Hindlimb muscle (tissue), 1 donor: ENCODE data around the gene ALDH18A1. TPM values are rescaled to one million over a fixed set of nuclear protein-coding genes. Genes with fewer than 3 reads are reported as not detected.

ENCODE experiments used
- DNase-seq: peaks from one replicate; pipeline ENCODE4 v3.0.0-alpha.2; 2013
- polyA plus RNA-seq: library from polyadenylated mRNA; unstranded; fragments of 120-200 nt; gene quantifications from one replicate; pipeline ENCODE4 v1.2.1, GENCODE V29; 2013; ENCODE audit not compliant: insufficient read length

ALDH18A1 gene
- polyA plus RNA-seq, 1 donor, result 31.3 TPM

DNA sequence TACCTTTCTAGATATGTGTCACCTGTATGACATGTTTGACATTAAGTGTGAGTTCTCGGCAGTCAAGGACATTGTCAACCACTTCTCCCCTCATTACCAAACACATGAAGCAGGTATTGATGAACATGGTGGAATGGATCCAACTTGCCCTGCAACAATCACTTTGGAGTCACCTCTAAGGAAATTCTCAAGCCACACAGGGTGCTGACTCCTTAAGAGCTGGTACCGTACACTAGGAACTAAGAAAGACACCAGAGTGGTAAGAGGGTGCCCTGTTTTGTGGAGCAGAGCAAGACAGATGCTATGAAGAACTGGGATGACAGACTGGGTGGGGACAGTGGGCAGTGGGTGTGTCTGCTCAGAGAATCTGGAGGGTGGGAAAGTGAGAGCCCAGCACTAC is 77.9 kb downstream of the ALDH18A1 start:
- no peak for DNase-seq

DNA sequence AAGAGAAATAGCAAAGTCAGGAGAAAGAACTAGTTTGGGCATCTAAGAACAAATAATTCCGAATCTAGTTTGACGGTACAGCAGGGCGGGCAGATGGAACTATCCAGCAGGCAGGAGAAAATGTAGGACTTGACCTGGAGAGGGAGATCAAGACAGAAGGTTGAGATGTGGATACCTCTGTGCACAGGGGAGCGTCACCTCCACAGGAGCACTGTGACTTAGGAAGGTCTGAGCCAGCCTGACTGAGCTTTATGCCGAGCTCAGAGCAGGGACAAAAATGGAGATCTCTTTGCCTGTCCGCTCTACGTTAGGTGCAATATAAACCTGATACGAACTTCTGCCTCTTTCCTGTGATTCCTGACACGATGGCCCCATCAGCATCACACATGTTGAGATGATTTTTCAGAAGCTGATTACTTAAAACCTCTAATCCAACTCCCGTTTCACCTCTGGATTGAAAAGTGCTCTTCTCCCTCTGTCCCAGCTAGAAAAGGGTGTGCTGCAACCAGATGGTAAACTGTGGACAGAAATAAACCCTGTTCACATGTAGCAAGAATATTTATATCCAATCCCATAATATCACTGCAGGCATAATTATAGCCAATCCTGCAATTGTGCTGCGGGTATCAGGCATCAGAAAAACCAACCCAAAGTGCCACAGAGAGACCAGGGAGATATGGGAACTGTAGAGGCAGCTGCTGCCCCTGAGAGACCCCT is 81.7 kb downstream of the ALDH18A1 start:
- no peak for DNase-seq

DNA sequence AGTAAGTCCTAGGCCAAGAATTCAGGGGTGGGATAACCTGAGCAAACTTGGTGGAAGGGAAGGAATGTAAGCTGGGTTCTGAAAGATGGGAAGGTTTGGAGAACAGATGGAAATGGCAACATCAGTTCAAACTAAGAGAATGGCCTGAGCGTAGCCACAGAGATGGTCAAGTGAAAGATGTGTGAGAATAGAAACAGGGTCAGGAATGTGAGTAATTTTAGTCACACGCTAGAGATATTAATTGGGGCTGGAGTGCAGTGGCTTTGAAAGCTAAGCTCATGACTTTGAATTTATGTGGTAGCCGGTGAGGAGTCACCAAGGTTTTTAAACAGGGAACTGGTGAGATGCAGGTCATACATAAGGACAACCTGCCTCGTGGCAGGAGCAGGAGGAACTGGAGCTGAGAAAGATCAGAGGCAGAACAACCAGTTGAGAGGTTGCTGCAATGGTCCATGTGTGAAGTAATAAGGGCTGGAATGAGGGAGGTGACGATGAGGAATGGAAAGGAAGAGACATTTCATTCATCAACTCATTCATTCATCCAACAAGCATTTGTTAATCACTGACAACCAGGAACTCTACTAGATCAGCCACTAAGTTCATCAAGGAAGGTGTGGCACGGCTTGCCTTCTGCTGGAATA is 82.4 kb downstream of the ALDH18A1 start:
- DNase-seq, result no peak

DNA sequence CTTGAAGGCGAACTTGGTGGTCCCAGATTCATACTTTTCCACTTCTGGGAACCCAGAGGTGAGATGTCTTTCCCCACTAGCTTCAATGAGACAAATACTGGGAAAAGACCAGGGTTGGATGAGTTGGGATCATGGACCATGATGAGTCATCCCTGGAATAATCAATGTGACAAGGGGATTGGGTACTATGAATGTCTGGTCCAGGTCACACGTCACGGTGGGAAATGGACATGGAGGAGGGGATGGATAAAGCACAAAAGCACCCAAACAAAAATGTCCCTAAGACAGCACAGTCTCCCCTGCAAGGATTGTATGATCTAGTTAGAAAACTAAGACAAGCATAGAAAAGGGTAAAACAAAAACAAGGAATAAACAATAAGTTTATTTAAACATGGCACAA is 83.0 kb downstream of the ALDH18A1 start:
- no peak for DNase-seq

DNA sequence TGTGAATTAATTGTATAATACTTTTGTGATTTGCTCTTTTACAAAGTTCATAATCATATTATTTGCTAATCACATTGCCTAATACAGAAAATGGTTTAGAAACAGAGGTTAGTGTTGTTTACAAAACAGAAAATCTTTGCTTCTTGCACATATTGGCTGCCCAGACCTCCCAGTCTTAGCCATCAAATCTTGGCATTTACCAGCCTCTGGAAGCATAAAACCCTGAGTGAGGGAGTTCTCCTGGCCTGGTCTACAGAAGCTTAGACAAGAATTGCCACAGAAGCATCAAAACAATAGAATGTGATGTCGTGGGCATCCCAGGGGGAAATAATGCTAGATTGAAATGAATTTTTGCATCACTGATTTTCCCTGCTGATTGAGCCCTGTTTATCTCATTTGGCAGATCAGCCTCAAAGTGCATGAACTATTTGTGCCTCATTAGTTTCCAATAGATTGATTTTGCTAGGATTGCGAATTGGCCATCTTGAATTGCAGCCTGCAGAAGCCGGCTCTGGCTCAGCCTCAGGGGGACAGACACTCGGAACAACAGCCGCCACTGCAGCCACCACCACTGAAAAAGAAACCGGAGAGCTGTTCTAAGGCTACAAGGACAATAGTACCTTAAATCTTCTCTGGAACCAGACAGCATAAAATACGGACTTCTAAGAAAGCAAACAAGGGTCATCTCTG is 84.2 kb downstream of the ALDH18A1 start:
- no peak for DNase-seq

DNA sequence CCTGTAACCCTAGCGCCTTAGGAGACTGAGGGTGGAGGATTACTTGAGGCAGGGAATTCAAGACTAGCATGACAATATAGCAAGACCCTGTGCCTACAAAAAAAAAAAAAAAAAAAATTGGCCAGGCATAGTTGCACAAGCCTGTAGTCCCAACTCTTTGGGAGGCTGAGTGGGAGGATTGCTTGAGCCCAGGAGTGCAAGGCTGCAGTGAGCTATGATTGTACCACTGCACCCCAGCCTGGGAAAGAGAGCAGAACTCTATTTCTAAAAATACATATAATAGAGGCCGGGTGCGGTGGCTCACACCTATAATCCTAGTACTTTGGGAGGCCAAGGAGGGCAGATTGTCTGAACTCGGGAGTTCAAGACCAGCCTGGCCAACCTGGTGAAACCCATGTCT is 85.1 kb downstream of the ALDH18A1 start:
- no peak for DNase-seq

DNA sequence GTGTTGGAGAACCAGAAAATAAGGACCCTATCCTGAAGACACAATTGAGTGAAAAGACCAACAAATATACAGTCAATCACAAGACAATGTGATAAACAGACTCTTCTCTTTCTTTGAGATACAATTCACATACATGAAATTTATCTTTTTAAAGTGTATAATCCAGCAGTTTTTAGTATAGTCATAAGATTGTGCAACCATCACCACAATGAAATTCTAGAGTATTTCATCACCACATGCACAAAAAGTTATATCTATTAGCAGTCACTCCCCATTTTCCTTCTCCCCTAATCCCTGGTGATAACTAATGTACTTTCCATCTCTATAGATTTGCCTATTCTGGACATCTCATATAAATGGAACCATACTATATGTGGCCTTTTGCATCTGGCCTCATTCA is 87.1 kb downstream of the ALDH18A1 start:
- no peak for DNase-seq

DNA sequence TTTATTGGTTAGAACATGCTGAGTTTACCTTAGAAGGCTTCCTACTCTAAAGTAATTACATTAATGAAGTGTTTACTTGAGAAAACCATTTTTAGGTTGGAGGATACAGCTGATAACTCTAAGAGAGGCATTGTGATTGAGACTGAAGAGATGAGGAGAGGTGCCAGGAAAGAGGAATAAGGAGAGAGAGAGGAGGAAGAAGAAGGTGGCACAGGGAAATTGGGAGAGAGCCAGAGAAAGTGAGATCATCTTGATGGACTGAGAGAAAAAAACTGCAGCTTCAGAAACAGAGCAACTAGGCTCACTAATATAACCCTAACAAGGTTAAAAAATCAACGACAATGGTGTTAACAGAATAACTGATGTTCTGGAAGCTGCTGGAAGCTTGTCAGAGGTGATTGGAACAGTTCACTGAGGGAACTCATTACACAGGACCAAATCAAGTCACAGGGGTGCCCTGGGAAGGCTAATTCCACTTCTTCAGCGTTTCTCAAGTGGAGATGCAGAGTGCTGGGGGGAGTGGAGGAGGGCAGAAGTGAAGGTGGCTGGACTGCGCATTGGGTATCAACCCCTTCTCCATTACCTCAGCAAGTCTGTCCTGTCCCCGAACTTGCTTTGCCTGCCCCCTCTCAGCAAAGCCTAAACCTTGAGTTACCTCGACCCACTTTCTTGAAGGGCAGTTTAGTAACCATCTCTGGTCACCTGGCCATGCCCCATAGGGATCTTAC is 88.4 kb downstream of the ALDH18A1 start:
- no peak for DNase-seq

DNA sequence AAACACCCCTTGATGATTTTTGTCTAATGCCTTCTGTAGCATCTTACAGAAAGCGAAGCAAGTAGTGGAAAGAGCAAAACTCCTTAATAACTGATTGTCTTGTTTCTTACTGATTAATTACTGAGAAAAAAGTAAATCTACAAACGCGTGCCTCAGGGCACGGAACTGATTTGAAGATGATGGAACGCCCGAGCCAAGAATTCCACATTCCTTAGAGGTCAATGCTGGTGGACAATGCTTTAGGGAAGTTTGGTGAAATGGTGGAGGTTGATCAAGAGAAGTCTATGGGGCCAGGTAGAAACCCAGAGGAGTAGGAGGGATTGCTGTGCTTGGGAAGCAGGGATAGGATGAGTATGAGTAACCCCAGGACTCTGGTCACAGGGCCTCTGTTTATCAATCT is 90.4 kb downstream of the ALDH18A1 start:
- no peak for DNase-seq

DNA sequence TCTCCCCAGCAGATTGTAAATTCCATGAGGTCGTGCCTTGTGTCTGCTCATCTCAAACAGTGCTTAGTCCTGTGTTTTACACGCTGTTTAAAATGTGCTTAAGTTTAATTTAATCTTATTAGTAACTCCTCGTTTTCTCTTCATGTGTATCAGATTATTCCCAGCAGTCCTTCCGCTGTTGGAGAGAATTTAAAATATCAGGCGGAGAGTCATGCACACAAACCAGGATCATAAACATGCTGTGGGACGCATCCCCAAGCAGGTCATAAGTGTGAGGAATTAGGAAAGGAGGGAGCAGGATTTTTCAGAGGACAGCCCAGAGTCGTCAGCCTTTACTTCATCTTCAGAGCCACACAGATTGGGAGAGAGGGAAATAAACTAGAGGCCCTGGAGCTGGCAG is 91.2 kb downstream of the ALDH18A1 start:
- no peak for DNase-seq

DNA sequence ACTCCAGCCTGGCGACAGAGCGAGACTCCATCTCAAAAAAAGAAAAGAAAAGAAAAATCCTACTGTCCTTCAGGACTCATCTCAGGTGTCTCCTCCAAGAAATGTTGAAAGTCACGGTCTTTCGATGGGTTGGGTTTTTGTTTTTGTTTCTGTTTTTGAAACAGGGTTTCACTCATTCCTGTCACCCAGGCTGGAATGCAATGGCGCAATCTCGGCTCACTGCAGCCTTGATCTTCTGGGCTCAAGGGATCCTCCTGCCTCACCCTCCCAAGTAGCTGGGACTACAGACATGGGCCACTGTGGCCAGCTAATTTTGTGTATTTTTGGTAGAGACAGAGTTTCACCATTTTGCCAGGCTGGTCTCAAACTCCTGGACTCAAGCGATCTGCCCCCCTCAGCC is 92.2 kb downstream of the ALDH18A1 start:
- DNase-seq, result no peak

DNA sequence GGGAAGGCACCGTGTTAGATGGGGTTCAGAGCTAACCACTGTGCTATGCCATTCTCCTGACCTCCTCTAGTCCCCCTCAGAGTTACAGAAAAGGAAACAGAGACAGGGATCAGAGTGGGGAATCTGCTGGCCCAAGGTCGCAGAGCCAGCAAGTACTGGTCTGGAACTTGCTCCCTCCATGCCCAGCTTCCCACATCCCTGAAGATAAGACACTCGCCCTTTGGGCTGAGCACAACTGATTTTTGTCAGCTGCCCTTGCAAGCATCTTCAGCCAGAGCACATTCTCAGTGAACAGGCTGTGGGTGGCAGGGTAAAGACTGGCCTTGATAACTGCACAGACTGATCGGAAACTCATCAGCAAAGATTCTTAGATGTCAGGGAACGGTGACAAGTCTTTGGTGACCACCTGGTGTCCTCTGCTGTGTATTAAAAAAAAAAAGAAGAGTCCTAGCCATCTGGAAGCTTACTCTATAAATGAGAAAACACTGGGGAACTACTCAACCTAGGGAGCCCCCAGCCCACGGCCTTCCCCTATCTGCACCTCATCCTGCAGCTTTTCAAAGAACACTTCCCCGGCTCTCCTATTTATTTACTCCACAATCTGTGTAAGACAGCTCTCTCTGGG is 94.1 kb downstream of the ALDH18A1 start:
- no peak for DNase-seq

DNA sequence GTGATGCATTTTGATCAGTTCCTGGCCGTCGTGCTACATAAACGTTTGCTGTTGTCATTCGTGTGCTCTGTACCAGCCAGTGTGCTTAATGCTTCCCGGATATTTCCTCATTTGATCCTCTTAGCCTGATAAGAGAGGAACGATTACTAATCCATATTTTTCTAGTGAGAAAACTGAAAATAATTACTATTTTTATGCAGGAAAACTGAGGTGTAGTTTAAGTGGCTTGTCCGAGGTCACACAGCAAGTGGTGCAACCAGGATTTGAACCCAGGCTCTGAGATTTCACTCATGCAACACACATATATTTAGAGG is 94.7 kb downstream of the ALDH18A1 start:
- DNase-seq, result no peak

DNA sequence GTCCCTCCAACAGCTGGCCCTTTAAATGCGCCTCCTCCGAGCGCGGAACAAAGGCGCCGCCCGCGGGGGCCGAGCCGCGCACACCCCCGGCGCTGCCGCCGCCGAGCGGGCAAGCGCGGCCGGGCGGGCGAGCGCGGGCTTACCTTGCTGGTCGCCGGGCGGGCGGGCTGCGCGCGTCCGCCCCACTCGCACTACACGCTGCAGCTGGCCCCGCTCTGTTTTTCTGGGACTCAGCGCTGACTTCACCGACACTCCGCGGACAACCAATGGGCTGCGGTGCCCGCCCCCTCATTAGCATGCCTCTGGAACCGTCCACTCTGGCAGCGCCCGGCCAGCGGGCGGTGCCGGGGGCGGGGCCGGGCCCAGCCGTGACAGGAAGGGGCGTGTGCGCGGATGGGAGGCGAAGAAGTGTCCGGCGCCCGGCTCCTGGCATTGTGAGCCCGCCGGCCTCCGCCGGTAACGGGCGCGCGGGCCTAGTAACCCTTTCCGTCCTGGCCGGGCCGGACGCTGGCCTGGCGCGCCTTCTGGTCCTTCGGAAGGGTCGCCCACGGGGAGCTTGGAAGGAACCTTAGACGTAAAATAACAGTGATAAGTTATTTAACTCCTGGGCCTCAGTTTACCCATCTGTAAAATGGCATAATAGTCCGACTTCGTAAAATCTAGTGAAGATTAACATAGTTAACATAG is 95.2 kb downstream of the ALDH18A1 start, which contains the start of gene SORBS1:
Gene SORBS1 (minus strand): TSS at position 195 of the 687 bp plus-strand sequence. CDS start 120,236 bp downstream, outside the sequence.
- peak; percentile 96 for DNase-seq

DNA sequence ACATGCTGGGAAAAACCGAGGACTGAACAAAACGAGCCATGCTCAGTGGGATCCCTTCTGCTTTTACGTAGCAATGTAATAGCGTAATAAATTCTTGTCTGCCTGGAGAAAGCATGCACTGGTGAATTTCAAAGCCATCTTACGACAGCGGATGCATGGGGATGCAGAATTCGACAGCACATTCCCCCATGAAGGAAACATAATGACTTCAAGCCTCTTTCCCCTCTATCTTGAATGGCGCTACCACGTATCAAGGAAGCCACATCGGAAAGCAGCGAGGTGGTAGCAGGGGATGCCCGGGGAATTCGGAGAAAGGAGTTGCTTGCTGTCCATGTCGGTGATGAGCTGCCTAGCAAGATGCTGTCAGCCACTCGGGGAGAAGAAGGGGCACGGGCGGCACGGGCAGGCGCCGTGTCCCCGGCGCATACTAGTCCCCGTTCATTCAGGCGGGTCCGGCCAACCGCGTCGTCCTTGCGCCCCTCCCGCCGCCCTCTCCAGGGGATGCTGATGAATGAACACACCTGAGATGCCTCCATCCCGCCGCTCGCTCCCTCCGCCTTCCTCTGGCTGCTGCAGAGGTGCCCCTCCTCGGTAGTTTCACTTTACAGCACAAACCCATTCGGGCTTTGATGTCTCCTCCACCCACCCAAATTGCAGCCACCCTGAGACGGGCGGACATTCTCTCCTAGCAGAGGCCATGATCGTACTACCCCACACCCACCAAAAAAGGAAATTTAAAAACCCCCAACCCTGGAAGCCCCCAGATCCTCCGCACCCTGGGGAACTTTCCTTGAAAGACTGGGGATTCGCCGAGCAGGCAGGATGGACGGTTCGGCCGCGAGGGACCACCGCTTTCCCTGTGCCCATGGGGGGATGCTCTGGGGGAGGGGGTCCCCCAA is 96.0 kb downstream of the ALDH18A1 start:
- peak; percentile 37 for DNase-seq

DNA sequence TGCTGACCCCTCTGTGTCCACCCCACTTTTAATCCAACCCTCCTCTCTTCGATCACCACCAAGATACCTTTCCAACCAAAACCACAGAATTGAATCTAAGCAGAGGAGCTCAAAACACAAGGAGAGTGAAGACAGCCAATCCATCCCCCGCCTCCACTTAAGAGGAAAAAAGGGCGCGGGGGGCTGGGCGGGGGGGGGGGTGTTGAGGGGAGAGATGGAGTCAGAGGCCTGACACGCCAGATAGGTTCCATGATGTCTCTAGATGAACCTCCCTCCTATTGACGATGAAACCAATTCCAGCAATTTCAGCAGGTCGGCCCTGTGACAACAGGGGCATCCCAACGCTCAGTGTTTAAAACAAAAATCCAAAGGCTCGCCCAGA is 96.6 kb downstream of the ALDH18A1 start:
- no peak for DNase-seq

DNA sequence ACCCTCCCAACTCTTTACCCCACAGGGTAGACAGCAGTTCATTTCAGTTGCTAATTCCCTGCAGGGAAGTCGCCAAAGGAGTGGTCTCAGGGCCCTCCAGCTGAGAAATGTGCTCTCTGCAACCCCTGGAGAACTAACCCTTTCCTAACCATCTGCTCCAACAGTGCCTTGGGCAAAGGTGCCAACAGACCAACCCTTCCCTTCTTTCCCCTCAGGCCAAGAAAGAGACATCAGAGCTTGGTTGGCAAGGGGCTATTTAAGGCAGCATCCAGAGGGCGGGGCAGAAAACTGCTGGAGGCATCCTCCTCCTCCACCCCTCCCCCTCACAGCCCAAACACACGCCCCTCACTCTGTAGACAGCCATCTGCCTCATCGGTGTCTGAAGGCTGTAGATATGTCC is 97.0 kb downstream of the ALDH18A1 start:
- DNase-seq, result no peak

DNA sequence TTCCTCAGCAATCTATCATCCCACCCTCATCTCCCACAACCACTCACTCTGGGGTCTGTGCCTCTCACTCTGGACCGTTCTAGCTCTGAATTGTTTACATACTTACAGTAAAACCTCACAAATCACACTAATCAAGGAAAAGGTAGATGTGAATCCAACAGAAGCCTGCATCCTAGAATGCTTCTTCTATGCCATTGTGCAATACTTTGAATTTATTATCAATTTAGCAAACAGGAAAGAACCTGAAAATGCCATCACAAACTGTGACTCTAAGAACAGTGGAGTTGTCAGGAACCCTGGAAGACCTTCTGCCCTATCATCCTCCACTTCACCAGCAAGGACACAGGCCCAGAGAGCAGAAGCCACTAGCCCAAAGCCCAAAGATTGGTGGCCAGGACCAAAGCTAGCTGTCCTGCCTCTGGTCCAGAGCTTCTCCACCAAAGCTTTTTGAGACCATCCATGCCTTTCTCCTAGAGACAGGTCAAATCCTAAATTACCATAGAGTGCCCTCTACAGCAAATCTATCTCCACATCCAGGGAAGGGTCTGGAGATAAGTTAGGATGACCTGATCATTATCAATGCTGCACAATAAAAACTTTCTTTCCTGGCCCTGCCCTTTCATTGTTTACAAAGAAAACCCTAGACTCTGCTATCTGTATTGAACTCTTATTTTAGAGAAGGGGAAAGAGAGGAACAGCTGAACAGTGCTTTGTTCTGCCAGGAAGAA is 97.8 kb downstream of the ALDH18A1 start:
- no peak for DNase-seq

DNA sequence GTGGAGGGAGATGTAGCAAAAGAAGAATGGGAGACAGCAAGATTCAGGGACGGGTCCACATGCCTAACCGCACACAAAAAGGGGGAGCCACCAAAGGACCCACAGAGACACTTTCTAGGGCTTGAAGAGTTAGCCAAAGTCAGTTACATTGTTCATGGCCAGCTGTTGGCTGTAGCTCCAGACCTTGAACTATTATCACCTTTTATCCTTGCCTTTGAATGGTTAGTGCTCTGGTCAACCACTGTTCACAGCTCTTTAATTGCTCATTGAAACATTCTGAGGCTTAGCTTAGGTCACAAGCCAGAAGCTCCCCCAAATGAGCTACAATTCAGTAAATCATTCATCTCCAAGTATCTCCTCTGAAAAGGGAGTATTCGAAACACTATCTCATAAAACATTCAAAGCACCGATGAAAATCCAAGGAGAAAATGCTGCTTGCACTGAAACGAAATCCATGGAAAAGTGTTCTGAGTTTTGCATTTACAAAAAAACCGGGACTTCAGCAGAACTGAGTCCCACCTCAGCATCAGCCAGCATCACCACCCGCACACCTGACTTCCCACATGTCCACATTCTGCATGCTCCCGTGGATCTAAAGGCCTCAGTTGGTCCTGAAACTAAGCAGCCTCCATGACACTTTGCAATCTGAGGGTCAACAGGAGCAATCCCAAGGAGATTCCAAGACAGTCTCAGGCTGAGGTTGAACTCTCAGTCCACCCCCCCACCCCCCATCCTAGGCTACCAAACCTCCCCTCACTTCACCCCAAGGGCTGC is 99.3 kb downstream of the ALDH18A1 start:
- DNase-seq, result no peak
